H9 (cell line): ENCODE results near the gene PALD1. TPM values are rescaled to one million over a fixed set of nuclear protein-coding genes. Genes with fewer than 3 reads are reported as not detected.

Source experiments
- DNase-seq: peaks from one replicate; pipeline ENCODE4 v3.0.0-alpha.2; 2017
- H2AFZ ChIP-seq: one replicate; pipeline ENCODE4 v1.6.1; 2013; ENCODE audit warnings: mild to moderate bottlenecking, low read length, control low read depth, moderate library complexity
- H2AK5ac ChIP-seq: 2 replicates; pipeline ENCODE4 v1.6.1; 2013; ENCODE audit warnings: low read length, control low read depth, mixed read lengths; ENCODE audit not compliant: insufficient read length
- H2BK120ac ChIP-seq: one replicate; pipeline ENCODE4 v1.6.1; 2013; ENCODE audit warnings: low read depth, mild to moderate bottlenecking, low read length, control low read depth, inconsistent platforms; ENCODE audit not compliant: poor library complexity, severe bottlenecking
- H2BK12ac ChIP-seq: 2 replicates; pipeline ENCODE4 v1.6.1; 2013; ENCODE audit warnings: low read length, control low read depth, mixed read lengths, low read depth; ENCODE audit not compliant: insufficient read length
- H2BK15ac ChIP-seq: 2 replicates; pipeline ENCODE4 v1.6.1; 2013; ENCODE audit warnings: low read depth, low read length, control low read depth
- H2BK20ac ChIP-seq: one replicate; pipeline ENCODE4 v1.6.1; 2013; ENCODE audit warnings: low read depth, mild to moderate bottlenecking, low read length, control low read depth, inconsistent platforms; ENCODE audit not compliant: poor library complexity, severe bottlenecking
- H2BK5ac ChIP-seq: 2 replicates; pipeline ENCODE4 v1.6.1; 2013; ENCODE audit warnings: low read length, control low read depth, mixed read lengths; ENCODE audit not compliant: insufficient read length
- H3K14ac ChIP-seq: 2 replicates; pipeline ENCODE4 v1.6.1; 2013; ENCODE audit warnings: low read length, control low read depth; ENCODE audit not compliant: insufficient read depth
- H3K18ac ChIP-seq: 2 replicates; pipeline ENCODE4 v1.6.1; 2013; ENCODE audit warnings: low read depth, mild to moderate bottlenecking, mixed read lengths, low read length, control low read depth; ENCODE audit not compliant: insufficient read length
- H3K23ac ChIP-seq: 2 replicates; pipeline ENCODE4 v1.6.1; 2013; ENCODE audit warnings: low read length, control low read depth, mixed read lengths, low read depth; ENCODE audit not compliant: insufficient read length
- H3K23me2 ChIP-seq: 2 replicates; pipeline ENCODE4 v1.6.1; 2013; ENCODE audit warnings: low read depth, mild to moderate bottlenecking, mixed read lengths, low read length, control low read depth; ENCODE audit not compliant: insufficient read length, poor library complexity, severe bottlenecking
- H3K27ac ChIP-seq: 2 replicates; pipeline ENCODE4 v1.5.1; 2013; ENCODE audit warnings: low read length, control low read depth, mixed read lengths, low read depth; ENCODE audit not compliant: insufficient read length
- H3K27me3 ChIP-seq: 2 replicates; pipeline ENCODE4 v1.6.1; 2013; ENCODE audit warnings: low read length, control low read depth, inconsistent platforms; ENCODE audit not compliant: insufficient read depth
- H3K4ac ChIP-seq: 2 replicates; pipeline ENCODE4 v1.6.1; 2013; ENCODE audit warnings: low read depth, mild to moderate bottlenecking, control low read depth, inconsistent platforms, low read length, moderate library complexity
- H3K4me1 ChIP-seq: 2 replicates; pipeline ENCODE4 v1.6.1; 2013; ENCODE audit warnings: low read length, control low read depth, inconsistent platforms; ENCODE audit not compliant: insufficient read depth
- H3K4me2 ChIP-seq: 2 replicates; pipeline ENCODE4 v1.6.1; 2013; ENCODE audit warnings: low read length, control low read depth, mixed read lengths; ENCODE audit not compliant: insufficient read length, insufficient read depth
- H3K56ac ChIP-seq: 2 replicates; pipeline ENCODE4 v1.6.1; 2013; ENCODE audit warnings: low read depth, mild to moderate bottlenecking, mixed read lengths, low read length, control low read depth; ENCODE audit not compliant: insufficient read length
- H3K79me1 ChIP-seq: 2 replicates; pipeline ENCODE4 v1.6.1; 2013; ENCODE audit warnings: low read depth, mild to moderate bottlenecking, moderate library complexity, low read length, control low read depth, inconsistent platforms; ENCODE audit not compliant: insufficient read depth, poor library complexity, severe bottlenecking
- H3K79me2 ChIP-seq: 2 replicates; pipeline ENCODE4 v1.6.1; 2013; ENCODE audit warnings: low read length, control low read depth, inconsistent platforms; ENCODE audit not compliant: insufficient read depth
- H3K9ac ChIP-seq: 2 replicates; pipeline ENCODE4 v1.6.1; 2013; ENCODE audit warnings: low read length, control low read depth, mixed read lengths; ENCODE audit not compliant: insufficient read length; ENCODE audit errors: extremely low read depth
- H3K9me3 ChIP-seq: one replicate; pipeline ENCODE4 v1.6.1; 2013; ENCODE audit warnings: low read depth, low read length, inconsistent platforms; ENCODE audit not compliant: control insufficient read depth
- H3T11ph ChIP-seq: one replicate; pipeline ENCODE4 v1.6.1; 2013; ENCODE audit warnings: mild to moderate bottlenecking, low read length, control low read depth, inconsistent platforms
- H4K20me1 ChIP-seq: one replicate; pipeline ENCODE4 v1.6.1; 2013; ENCODE audit not compliant: control insufficient read depth, insufficient read length, insufficient read depth
- H4K5ac ChIP-seq: 2 replicates; pipeline ENCODE4 v1.6.1; 2013; ENCODE audit warnings: low read depth, mild to moderate bottlenecking, mixed read lengths, low read length, control low read depth; ENCODE audit not compliant: insufficient read length
- H4K8ac ChIP-seq: replicated peaks from 2 replicates; pipeline ENCODE4 v1.6.1; 2013; ENCODE audit warnings: low read length, control low read depth, mixed read lengths, low read depth; ENCODE audit not compliant: insufficient read length
- H4K91ac ChIP-seq: 2 replicates; pipeline ENCODE4 v1.6.1; 2013; ENCODE audit warnings: low read depth, mild to moderate bottlenecking, moderate library complexity, mixed read lengths, low read length, control low read depth; ENCODE audit not compliant: insufficient read length
- H3K27ac Mint-ChIP-seq, 3 experiments: 2 replicates in 2 of 3; 3 replicates in 1 of 3; pipeline ENCODE4 v1.8.0; 2020 to 2021; ENCODE audit warnings: mixed read lengths in 3 of 3, mild to moderate bottlenecking in 1 of 3, moderate library complexity in 1 of 3
- H3K27me3 Mint-ChIP-seq: 2 replicates; pipeline ENCODE4 v1.8.0; 2021; ENCODE audit warnings: low read depth, mild to moderate bottlenecking, moderate library complexity, mixed read lengths
- H3K36me3 Mint-ChIP-seq, 3 experiments: 2 replicates in 2 of 3; 3 replicates in 1 of 3; pipeline ENCODE4 v1.8.0; 2020 to 2021; ENCODE audit warnings: low read depth in 3 of 3, mixed read lengths in 3 of 3; ENCODE audit not compliant: insufficient read depth in 1 of 3
- H3K4me1 Mint-ChIP-seq, 2 experiments: 2 replicates each; pipeline ENCODE4 v1.8.0; 2020; ENCODE audit warnings: mixed read lengths in 2 of 2
- H3K4me3 Mint-ChIP-seq, 2 experiments: 2 replicates in 1 of 2; 3 replicates in 1 of 2; pipeline ENCODE4 v1.8.0; 2020 to 2021; ENCODE audit warnings: mild to moderate bottlenecking in 2 of 2, mixed read lengths in 2 of 2, moderate library complexity in 1 of 2
- H3K9me3 Mint-ChIP-seq, 2 experiments: 2 replicates in 1 of 2; 3 replicates in 1 of 2; pipeline ENCODE4 v1.8.0; 2020; ENCODE audit warnings: mild to moderate bottlenecking in 2 of 2, mixed read lengths in 2 of 2, moderate library complexity in 1 of 2
- WGBS: extraction: QIAGEN DNeasy Blood & Tissue Kit; methylation state at CpG from one replicate; pipeline ENCODE4 v1.1.7; 2013; ENCODE audit warnings: missing lambda C conversion rate, low lambda C conversion rate, mixed read lengths; ENCODE audit not compliant: insufficient read length; ENCODE audit errors: extremely low coverage; 5-methylcytosine and 5-hydroxymethylcytosine counted together
- total RNA-seq: library from RNA; stranded (reverse); gene quantifications from 2 replicates; pipeline ENCODE4 v1.2.1, GENCODE V29; 2021
- TF ChIP-seq, protein P1 (sequence below): fragments of 200-600 bp; sonication (generic); conservative IDR thresholded peaks from 3 replicates; pipeline ENCODE4 v1.8.0; 2021; ENCODE audit warnings: antibody characterized with exemption, mild to moderate bottlenecking

PALD1 gene
- total RNA-seq, 1 experiment from 2014 or later = 21.1 TPM

DNA sequence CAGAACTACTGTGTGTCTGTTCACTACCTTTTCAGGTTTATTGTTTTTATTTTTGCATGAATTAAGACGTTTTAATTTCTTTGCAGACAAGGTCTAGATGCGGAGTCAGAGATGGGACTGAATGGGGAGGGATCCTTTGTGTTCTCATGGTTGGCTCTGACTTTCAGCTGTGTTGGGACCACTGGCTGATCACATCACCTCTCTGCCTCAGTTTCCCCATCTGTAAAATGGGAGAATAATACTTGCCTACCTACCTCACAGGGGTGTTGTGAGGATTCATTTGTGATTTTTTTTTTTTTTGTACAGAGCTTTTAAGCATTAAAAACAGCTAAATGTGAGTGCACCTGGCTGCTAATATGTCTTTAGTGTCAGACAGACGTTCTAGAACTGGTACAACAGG is 89.5 kb downstream of the PALD1 start:
- no peak overlapping the region for H4K8ac ChIP-seq
- Mint-ChIP-seq H3K4me3 (no peak overlapping the region), H3K27me3 (no peaks in the 10 kb centered on the region), H3K27ac (no peak overlapping the region), H3K9me3 (no peaks in the 10 kb centered on the region), H3K36me3 (peaks cover 0 to 6% (median 0%) of the 10 kb centered on the region in 3 experiments; a peak in 3 of 7 replicates), H3K4me1 (no peaks in the 10 kb centered on the region)
- no peak overlapping the region for H4K91ac ChIP-seq
- H3K23ac ChIP-seq = no peak overlapping the region
- H3K56ac ChIP-seq = no peak overlapping the region
- H3K18ac ChIP-seq = no peak overlapping the region
- H3K4me1 ChIP-seq = no peaks in the 10 kb centered on the region
- no peak overlapping the region for H2BK20ac ChIP-seq
- H3K79me2 ChIP-seq = no peaks in the 10 kb centered on the region
- H2BK5ac ChIP-seq = no peak overlapping the region
- H3K4me2 ChIP-seq = no peak overlapping the region
- H3K9ac ChIP-seq = no peak overlapping the region
- TF ChIP-seq, protein P1, sequence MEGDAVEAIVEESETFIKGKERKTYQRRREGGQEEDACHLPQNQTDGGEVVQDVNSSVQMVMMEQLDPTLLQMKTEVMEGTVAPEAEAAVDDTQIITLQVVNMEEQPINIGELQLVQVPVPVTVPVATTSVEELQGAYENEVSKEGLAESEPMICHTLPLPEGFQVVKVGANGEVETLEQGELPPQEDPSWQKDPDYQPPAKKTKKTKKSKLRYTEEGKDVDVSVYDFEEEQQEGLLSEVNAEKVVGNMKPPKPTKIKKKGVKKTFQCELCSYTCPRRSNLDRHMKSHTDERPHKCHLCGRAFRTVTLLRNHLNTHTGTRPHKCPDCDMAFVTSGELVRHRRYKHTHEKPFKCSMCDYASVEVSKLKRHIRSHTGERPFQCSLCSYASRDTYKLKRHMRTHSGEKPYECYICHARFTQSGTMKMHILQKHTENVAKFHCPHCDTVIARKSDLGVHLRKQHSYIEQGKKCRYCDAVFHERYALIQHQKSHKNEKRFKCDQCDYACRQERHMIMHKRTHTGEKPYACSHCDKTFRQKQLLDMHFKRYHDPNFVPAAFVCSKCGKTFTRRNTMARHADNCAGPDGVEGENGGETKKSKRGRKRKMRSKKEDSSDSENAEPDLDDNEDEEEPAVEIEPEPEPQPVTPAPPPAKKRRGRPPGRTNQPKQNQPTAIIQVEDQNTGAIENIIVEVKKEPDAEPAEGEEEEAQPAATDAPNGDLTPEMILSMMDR = no peak
- H3K23me2 ChIP-seq = no peaks in the 10 kb centered on the region
- H3K79me1 ChIP-seq = no peaks in the 10 kb centered on the region
- H3K4ac ChIP-seq = no peak overlapping the region
- no peaks in the 10 kb centered on the region for H3K27me3 ChIP-seq
- DNase-seq = no peak
- H2BK12ac ChIP-seq = no peak overlapping the region
- no peak overlapping the region for H4K5ac ChIP-seq
- no peaks in the 10 kb centered on the region for H4K20me1 ChIP-seq
- H3K9me3 ChIP-seq = no peaks in the 10 kb centered on the region
- no peak overlapping the region for H3K27ac ChIP-seq
- H2BK15ac ChIP-seq = no peak overlapping the region
- no peak overlapping the region for H3T11ph ChIP-seq
- H2AFZ ChIP-seq = no peak overlapping the region
- H2AK5ac ChIP-seq = no peak overlapping the region
- H2BK120ac ChIP-seq = no peak overlapping the region
- no peak overlapping the region for H3K14ac ChIP-seq
- no CpG with 5 or more reads among the region's 3 CpGs for WGBS
